GM18909 (cell line): ENCODE data around the gene YTHDF2.
A peak's percentile ranks its signal among the peaks of the same experiment; 100 is the strongest.
"Not testable (repeated sequence)": the region's sequence is repeated elsewhere in the genome, so short reads cannot be mapped to it uniquely, and the experiment has no call there.

Experiments
- ATAC-seq: cut with Tn5 transposase; IDR thresholded peaks from one replicate; pipeline ENCODE4 v1.9.1; 2021; ENCODE audit warnings: mild to moderate bottlenecking; ENCODE audit not compliant: unreplicated experiment, poor library complexity

The YTHDF2 gene

DNA sequence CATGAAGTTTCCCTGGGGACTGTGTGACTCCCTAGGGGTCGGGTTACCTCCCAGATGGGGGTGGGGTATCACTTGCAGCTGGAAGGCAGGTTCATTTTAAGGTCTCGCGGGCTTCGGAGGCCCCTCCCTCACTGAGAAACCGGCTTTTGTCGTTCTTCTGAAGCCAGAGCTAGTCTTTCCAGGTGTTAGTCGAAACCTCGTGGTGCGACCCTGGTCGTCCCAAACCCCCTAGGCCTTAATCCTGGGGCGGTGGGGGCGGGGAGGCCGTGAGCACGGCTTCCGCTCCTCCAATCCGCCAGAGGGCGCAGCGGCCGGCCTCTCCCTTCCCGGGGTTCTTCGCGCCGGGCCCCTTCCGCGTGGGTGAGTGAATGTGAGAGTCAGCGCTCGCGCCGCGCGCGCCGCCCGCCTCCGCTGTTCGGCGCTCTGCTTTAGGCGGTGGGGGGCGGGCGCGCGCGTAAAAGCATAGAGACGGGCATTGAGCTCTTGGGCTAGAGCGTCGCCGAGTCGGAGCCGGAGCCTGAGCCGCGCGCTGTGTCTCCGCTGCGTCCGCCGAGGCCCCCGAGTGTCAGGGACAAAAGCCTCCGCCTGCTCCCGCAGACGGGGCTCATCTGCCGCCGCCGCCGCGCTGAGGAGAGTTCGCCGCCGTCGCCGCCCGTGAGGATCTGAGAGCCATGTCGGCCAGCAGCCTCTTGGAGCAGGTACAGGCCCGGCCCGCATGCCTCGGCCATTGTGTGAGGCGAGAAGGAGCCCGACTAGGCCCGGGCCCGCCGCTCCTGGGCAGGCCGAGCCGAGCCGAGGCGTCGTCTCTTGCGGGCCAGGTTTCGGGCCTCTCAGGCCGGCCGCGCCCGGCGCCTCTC, at the start of gene YTHDF2:
Gene YTHDF2 (plus strand): TSS at position 491 of the 857 bp plus-strand sequence. CDS start 181 bp downstream, at position 672.
- ATAC-seq: peak; percentile 90

DNA sequence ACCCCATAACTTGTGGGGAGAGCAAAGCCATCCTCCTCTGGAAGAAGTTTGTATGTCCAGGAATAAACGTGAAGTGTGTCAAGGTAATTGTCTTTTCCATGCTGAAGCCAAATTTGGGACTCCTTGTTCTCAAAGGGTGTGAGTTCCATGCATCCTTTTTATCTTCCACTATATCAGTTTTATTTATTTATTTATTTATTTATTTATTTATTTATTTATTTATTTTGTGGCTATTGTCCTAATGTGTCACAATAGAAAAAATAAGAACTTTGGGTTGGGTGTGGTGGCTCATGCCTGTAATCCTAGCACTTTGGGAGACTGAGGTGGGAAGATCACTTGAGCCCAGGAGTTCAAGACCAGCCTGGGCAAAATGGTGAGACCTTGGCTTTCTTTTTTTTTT, 45.1 kb upstream of the YTHDF2 start:
- not testable (repeated sequence) for ATAC-seq

DNA sequence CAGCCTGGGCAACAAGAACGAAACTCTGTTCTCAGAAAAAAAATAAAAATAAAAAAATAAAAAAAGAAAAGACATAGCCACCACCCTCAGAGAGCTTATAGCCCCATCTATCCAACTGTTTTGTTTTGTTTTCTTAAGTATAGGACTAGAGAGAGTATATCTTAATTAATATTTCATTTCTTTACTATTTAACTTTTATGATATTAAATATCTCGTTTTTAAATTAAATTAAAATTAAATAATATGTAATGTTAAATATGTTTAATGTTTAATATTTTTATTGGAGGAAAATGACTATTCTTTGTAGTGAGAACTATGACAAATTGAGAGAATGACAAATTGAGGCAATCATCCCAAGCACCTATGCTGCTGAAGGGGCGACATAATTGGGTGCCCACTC, 33.1 kb upstream of the YTHDF2 start:
- ATAC-seq: no peak

DNA sequence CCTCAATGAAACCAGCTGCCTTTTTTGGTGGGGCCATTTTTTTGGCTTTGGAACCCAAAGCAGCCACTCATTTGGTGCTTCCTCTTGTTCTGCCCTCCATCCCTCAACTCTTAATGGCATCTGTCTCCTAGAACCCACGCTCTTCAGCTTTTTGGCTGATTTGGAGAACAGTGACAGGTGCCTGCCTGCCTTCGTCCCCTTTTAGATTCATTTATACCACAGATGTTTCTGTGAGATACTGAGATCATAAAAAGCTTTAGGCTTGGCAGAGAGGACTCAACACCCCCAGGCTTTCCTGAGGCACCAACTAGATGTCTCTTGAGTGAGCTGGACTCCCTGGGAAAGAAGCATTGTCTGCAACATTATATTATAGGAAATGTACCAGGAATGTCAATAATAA, 20.4 kb upstream of the YTHDF2 start:
- ATAC-seq: no peak

DNA sequence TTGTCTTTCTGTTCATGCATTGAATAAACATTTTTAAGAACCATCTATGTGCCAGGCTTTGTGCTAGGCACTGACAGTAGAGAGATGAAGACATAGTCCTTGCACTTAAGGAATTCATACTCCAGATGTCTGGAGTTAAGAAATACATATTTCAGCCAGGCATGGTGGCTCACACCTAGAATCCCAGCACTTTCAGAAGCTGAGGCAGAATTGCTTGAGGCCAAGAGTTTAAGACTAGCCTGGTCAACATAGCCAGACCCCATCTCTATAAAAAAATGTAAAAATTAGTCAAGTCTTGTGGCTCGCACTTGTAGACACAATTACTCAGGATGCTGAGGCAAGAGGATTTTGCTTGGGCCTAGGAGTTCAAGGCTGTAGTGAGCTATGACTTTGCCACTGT, 18.6 kb upstream of the YTHDF2 start:
- ATAC-seq: no peak

DNA sequence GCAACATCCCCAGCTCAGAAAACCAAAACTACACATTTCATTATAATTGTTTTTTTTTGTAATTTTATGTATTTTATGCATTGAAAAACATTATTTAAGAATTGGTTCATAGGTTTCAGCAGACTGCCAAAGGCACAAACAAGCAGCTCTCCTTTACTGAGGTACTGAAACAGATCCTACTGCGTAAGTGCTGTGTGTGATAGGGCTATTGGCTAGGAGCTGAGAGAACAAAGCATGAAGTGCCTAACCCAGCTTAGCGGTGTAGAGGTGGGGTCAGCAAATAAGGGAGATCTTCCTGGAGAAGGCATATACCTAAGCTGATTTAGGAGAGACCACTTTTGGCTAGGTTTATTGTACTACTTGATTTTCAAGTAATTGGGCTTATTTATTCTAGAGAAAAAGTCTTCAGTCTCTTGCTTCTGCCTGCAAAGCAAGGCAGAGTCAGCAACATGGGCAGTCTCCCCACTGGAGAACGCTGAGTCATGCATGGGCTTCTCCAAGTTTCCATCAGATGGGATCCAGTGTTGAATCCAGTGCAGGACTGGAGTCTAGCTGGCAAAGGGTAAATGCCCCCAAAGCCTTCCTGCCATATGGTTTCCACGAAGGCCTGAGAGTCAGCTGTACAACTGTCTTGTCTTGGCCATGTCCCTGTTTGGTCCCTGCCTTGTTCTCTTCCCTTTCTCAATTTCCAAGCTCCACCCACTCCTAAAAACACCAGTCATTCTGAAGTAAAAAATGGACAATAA, 18.0 kb upstream of the YTHDF2 start:
- ATAC-seq: no peak

DNA sequence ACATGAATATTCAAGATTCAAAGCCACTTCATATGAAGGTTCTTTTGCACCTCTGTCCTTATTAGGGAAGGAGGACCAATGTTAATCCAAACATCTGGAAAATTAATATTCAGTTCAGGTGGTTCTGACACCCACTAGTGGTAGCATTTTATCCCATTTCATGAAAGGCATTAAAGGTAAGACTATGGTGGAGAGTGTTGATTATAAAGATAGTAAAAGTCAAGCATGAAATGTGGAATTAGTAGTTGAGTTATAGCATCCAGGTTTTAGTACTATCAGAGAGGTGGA, 17.5 kb upstream of the YTHDF2 start:
- ATAC-seq: no peak

DNA sequence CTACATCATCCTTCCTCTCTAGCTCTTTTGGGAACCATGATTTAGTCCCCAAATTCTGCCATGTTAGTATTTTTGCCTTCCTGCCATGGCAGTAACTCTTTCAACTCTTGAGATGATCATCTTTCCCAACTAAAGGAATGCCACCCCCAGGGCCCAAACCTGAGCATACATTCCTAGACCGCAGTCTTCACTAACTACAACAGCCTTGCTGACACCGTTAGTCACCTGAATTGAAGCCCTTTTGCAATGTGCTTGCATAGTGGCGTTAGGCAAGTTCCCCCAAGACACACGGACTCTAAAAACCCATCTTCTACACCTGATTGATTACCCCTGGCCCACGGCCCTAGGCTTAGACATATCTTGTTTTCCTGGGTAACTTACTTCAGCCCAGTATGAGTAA, 16.4 kb upstream of the YTHDF2 start:
- ATAC-seq: no peak

DNA sequence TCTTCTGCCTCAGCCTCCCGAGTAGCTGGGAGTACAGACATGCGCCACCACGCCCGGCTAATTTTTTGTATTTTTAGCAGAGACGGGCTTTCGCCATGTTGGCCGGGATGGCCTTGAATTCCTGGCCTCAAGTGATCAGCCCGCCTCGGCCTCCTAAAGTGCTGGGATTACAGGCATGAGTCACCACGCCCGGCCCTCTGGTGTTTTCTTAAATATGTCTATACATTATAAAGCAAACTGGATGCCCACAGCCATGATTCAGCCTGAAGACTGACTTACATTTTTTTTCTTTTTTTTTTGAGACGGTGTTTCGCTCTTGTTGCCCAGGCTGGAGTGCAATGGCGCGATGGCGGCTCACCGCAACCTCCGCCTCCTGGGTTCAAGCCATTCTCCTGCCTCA, 14.8 kb upstream of the YTHDF2 start:
- not testable (repeated sequence) for ATAC-seq

DNA sequence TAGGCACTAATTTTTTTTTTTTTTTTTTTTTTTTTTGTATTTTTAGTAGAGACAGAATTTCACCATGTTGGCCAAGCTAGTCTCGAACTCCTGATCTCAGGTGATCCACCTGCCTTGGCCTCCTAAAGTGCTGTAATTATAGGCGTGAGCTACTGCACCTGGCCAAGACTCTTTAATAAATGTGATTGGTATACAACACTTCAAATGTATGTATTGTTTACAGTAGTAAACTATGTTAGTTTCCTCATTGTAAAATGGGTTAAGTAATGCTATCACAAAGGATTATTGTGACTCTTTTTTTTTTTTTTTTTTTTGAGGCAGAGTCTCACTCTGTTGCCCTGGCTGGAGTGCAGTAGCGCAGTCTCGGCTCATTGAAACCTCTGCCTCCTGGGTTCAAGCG, 11.4 kb upstream of the YTHDF2 start:
- not testable (repeated sequence) for ATAC-seq

DNA sequence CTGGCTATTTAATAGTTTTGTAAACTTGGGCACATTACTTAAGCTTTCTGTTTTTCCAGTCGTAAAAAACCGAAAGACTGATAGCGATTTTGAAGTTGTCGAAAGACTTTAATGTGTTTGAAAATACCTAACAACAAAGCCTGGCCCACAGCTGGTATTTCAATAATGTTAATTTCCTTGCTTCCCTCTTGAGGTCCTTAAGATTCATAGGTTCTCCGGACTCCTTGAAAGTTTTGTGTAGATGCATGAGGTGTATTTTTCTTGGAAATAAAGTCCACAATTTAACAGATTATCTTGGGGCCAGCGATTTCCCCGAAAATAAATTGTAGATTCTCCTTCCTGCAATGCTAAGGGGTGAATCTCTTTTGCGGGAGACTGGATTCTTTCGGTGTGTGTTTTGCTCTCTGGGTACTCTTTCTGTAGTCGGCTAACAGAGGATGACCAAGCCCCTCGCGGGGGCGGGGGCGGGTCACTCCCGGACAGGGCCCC, 735 bp upstream of the YTHDF2 start:
- ATAC-seq: no peak

DNA sequence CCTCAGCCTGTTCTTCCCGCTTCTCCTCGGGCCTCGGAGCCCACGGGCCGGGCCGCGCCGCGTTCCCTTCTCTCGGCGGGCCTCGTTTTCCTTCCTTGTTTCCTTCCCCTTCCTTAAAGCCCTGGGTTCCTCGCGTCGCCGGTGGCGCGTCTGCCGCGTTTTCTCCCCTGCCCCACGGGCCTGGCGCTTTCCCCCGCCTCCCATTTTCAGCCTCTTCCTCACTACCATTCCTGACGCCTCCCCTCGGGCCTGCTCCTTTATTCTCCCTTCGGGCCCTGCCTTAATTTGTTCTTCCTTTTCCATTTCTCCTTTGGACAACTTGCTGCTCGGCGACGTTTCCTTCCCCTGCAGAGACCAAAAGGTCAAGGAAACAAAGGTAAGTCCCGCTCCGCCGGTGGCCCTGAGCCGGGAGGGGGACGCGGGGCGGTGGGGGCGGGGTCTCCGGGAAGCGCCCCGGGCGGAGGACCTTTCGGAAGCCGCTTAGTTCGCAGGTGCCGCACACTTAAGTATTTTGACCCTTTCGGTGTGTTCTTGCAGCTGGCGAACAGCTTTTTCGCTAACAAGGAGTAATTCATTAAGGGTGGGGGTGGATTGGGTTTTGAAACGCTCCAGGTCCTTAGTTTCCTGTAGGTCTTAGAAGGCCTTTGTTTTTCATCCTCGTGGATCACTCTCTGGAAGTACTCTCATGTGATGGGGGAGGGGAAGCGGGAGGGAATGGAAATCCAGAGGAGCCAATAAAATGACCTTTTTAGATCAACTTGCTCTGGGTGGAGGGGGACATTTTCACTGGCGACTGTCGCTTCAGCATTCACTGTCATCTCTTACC, 780 bp downstream of the YTHDF2 start:
- peak; percentile 7 for ATAC-seq

DNA sequence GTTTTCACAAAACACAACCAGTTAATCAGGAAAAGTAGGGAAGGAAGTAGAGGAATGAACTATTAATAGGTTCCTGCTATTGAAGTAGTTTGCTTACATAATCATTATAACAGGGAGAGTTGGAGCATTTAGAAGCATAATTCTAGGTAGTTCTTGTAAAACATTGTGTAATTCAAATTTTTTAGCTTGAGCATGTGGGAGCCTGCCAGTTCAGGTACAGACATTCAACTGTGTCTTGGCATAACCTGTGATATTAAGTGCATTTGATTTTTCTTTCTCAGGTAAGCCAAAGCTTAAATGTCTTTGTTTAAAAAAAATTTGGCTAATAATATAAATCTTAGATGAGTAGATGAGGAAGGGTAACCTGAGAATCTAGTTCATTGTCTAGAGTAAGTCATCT, 3.4 kb downstream of the YTHDF2 start:
- ATAC-seq: no peak

DNA sequence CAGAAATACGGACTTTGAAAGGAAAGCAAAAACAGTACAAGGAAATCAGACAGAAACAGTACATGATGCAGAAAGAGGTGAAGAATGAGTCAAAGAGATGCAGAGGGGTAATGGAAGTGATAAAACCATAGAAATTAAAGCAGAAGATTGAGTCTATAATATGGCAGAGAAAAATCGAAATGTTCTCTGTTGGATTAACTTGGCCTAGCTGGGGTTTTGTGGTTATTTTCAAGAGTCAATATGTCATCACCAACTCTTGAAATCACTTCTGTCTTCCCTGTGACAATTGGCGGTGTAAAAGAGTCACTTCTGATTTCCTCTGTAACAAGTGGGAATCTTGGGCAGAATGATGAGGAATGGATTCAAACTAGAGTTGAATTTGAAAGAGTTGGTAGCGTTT, 7.4 kb downstream of the YTHDF2 start:
- no peak for ATAC-seq

DNA sequence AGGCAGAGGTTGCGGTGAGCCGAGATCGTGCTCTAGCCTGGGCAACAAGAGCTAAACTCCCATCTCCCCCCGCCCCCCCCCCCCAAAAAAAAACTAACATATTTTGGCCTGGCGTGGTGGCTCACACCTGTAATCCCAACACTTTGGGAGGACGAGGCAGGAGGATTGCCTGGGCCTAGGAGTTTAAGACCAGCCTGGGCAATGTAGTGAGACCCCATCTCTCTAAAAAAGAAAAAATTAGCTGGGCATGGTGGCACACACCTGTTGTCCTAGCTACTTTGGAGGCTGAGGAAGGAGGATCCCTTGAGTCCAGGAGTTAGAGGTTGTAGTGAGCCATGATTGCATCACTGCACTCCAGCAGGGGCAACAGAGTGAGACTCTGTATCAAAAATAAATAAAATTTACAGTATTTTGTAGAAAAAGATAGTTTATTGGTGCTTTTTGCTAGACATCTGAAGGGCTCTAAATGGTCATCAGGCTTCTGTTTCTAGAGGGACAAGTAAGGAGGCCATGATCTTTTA, 9.0 kb downstream of the YTHDF2 start:
- no peak for ATAC-seq

DNA sequence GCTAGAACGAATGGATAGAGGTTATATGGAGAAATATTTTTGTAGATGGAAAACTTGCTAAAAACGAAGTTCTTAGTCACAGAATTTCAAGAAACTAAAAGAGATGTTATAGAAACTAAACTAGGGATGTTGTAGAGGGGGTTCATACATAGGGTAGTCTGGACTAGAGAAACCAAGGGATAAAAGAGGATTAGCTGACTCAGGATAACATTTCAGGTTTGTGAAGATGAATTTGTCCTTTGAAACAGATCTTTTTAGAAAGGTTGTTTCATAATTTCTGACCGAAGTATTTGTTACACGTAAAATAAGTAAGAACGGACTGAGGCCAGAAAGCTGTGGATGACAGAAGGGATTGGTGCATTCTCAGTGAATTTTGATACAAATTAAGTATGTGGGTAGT, 13.6 kb downstream of the YTHDF2 start:
- ATAC-seq: no peak

DNA sequence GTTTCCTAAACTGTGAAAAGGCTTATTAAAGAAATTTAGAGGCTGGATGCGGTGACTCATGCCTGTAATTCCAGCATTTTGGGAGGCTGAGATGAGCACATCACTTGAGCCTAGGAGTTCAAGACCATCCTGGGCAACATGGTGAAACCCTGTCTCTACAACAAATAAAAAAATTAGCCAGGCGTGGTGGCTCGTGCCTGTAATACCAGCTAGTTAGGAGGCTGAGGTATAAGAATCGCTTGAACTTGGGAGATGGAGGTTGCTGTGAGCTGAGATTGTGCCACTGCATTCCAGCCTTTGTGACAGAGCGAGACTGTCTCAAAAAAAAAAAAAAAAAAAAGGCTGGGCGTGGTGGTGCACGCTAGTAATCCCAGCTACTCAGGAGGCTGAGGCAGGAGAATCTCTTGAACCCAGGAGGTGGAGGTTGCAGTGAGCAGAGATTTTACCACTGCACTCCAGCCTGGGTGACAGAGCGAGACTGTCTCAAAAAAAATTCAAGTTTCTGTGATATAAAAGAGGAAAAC, 14.1 kb downstream of the YTHDF2 start:
- ATAC-seq: not testable (repeated sequence)

DNA sequence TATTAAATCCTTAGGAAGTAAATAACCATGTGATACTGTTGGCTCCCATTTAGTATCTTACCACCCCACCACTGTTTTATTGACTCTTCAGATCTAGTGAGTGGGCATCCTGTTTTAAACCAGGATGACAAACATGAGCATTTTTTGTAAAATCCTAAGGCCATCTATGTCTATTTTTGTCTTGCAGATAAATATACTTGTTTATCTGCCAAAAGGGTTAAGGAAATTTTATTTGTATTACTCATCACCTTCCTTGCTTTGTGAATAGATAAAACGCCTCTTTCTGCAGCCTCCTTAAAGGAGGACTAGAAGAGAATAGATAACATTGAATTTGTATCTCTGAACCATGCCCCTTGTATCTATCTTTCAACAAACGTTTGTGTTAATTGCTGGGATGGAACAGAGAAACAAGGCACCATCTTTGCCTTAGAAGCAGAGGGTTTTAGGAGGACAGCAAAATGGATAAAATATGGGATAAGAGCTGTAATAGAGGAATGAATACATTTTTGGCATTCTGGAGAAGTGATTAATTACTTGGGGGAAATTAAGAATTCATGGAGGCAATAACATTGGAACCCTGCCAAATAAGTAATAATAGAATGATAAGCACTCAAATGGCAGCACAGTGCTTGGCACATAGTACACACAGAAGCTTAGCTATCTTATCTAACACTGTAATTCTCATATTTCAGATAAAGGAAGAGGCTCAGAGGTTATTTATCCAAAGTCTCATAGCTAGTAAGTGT, 14.7 kb downstream of the YTHDF2 start:
- ATAC-seq: no peak

DNA sequence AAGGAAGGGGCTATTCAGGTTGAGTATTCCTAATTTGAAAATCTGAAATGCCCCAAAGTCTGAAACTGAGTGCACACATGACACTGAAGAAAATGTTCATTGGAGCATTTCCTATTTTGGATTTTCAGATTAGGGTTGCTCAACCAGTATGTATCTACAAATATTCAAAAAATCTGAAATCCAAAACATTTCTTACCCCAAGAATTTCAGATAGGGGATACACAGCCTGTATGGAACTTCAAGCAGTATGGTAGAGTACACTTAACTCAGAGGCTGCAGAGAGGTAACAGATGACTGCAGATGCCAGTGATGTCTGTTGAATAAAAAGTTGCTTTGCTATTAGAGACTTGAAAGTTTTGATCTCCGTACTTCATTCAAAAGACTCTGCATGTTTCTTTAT, 19.0 kb downstream of the YTHDF2 start:
- no peak for ATAC-seq

DNA sequence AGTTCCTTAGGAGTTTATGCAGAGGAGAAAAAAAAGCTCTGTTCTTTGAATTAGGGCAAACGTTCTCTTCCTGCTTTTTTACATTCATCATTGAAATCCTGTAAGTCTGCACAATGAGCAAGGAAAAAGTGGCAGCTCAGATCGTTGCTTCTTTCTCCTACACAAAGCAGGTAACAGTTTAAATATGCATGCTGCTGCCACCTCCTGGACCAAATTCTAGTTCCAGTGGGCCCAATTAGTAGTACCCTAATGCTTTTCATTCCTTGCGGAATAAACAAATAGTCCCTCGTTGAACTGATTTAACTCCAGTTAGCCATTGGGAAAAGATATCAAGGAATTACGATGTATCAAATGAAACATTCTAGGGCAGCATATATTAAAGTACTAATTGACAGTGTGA, 20.1 kb downstream of the YTHDF2 start:
- no peak for ATAC-seq
